ENCODE data around the gene DIDO1.

DIDO1 gene

DNA sequence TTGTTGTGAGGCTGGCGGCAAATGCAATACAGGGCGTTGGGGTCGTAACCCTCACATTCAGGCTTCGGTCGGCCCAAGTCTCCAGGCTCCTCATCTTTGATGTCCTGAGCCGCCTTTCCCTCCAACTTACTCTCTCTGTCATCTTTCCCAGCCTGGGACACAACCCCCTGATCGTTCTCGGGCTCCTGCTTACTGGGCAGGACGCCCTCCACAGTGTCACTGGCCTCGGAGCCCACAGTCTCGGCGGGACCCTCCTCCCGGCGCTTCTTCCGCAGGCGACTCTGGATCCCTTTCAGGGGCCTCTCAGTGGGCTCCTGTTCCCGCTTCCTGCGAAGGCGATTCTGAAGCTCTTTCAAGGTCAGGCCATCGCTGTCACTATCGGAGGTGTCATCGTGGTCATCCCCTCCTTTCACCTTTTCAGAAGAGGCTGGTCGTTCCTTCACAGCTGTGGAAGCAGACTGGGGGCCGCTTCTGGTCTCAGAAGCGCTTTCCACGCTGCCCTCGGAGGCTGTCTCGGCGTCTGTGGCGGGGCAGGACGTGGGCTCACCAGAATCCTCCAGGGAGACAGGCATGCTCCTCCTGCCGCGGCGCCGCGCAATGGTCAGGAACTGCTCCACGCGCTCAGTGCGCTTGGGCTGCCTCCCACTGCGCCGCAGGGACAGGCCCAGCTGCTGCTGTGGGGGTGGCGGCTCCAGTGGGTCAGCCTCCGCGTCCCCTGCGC lies 15.4 kb downstream of the DIDO1 start:
- DNase-seq (ENCODE audit: low spot score): no peak

DNA sequence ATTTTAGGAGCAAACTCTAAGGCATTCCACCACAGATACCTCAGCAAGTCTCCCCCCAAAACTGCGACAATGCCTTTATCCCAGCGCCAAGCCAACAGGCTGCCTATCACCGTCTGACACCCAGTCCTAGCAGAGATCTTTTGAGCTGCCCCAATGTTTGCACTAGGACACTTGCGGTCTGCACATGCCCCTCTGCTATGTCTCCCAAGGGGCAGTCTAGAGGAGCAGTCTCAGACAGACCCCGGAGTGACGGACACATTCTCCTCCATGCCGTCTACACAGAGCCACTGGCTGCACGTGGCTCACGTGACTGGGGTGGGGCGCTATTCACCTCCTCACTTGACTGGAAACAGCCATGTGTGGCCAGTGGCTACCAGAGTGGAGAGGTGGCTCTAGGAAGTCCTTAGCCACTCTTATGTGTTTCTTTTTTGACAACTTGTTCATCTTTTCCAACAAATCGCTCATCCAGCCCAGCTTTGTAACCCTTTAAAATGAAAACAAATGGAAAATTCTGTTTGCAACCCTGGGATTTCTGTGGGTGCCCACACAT lies 16.0 kb downstream of the DIDO1 start:
- no peak for DNase-seq (ENCODE audit: low spot score)

DNA sequence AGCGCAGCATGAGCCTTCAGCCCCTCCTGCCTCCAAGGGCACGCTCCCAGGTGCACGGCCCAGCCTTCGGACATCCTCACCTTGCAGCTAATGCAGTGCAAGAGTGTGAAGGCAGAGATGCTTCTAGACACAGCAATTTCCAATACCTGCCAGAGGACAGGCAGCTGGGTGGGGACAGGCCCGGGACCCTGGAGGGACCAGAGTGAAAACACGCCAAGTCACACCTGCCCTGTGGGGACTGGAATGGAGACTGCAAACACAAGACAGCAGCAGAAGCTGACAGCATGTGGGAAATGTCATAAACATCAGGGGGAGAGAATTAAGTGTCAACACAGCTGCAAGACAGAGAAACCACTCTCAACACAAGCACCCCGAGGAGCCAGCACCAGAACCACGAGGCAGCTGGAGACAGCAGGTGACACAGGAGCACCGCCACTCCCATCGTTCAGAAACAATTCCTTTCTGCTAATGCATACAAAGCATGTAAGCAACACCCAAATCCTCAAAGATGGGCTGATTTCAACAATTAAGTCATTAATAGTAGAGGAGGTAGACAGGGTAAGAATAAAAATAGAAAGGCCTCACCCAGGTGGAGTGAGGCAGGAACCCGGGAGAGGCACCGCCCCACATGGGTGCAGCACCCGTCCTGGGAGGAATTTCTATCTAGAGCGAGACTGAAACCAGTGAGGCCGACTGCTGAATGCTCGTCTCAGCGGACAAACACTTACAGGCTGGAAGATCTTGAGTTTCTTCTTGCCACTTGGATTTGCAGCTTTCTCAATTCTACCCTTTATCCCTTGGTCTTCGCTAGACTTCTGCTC lies 17.1 kb downstream of the DIDO1 start:
- no peak for DNase-seq (ENCODE audit: low spot score)

DNA sequence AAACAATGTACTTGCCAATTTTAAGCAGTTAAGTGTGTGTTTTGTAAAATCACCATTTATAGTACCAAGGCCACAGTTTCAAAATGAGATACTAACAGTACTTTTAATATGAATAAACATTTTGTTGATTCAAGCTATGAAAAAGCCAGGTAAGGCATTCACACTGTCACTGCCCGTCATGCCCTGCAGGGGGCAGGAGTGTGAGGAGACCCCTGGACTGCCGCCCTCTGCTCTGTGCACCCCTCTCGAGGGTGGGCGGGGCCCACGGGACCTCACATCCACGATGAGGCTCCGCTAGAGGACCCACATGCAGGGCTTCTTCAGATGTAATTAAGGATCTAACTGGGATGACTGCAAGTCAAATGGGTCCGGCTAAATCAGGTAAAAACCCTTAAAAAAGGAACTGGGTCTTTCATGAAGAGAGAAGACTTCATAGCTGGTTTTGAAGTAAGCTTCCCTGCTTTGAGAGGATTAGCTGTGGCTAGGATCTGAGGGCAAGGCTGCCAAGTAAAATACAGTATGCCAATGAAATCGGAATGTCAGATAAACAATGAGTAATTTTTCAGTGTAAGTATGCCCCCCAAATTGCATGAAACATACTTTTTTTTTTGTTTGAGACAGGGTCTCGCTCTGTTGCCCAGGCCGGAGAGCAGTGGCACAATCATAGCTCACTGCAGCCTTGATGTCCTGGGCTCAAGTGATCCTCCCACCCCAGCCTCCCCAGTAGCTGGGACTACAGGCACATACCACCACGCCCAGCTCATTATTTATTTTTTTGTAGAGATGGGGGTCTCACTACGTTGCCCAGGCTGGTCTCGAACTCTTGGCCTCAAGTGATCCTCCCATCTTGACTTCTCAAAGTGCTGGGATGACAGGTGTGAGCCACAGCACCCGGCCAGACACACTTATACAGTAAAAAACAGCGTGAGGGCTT lies 18.7 kb downstream of the DIDO1 start:
- no peak for DNase-seq (ENCODE audit: low spot score)

- no peak for DNase-seq (ENCODE audit: low spot score)
Observed at GRCh38 chr20:62906647-62907375, 19.5 kb downstream of the DIDO1 start.

GRCh38 chr20:62906209-62906608 lies 20.1 kb downstream of the DIDO1 start:
- peak; percentile 41 for DNase-seq (ENCODE audit: low spot score)

- no peak for DNase-seq (ENCODE audit: low spot score)
Observed at GRCh38 chr20:62905536-62906117, 20.7 kb downstream of the DIDO1 start.

- no peak for DNase-seq (ENCODE audit: low spot score)
Observed at GRCh38 chr20:62902926-62903615, 23.2 kb downstream of the DIDO1 start.

- no peak for DNase-seq (ENCODE audit: low spot score)
Observed at GRCh38 chr20:62901891-62902290, 24.4 kb downstream of the DIDO1 start.

GRCh38 chr20:62900692-62901584 lies 25.4 kb downstream of the DIDO1 start:
- no peak for DNase-seq (ENCODE audit: low spot score)

DNA sequence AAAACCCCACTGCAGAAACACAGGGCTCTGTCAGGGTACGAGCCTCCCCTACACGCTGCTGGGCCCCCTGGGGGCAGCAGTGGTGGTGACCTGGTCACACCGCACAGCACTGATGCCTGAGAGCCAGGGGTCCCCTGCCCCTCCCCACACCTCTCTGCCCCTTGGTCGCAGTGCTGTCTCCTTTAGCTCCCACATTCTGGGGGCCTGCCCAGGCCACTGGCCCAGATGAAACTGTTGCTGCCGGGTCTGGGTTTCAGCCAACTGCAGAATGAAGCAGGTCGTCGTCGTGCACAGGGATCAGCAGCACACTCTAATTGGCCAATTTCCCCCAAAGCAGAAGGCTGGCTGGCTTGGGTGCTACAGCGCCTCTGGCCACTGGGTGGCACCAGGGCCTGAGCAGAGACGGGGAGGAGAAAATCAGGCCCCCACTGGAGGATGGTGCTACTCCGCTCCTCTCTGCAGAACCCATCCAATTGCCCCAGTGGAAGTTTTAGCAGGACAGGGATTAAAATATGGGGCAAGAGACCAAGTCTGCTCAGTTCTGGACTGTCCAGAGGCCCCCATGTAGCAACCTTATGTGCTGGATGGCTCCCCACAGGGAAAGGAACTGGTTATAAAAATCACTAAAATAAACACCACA lies 26.1 kb downstream of the DIDO1 start:
- DNase-seq (ENCODE audit: low spot score): peak; percentile 87

DNA sequence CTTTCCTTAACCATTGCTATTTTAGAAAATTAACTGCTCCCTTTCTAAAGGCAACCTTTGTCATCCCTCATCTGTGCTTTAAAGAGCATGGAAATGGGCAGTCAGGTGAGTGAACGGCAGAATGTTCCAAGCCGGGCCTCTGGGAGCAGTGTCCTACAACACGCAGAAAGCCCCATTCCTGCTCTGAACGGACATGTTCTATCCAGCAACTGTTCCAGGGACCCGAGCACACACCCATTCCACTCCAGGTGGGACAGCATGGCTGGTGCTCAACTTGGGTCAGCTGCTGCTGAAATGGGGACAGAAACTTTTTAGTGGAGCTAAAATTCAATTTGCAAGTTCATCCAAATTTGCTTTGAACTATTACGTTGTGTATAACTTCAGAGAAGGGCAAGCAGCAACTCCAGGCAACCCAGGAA lies 26.7 kb downstream of the DIDO1 start:
- DNase-seq (ENCODE audit: low spot score): no peak

GRCh38 chr20:62898970-62899632 lies 27.2 kb downstream of the DIDO1 start:
- DNase-seq (ENCODE audit: low spot score): no peak

DNA sequence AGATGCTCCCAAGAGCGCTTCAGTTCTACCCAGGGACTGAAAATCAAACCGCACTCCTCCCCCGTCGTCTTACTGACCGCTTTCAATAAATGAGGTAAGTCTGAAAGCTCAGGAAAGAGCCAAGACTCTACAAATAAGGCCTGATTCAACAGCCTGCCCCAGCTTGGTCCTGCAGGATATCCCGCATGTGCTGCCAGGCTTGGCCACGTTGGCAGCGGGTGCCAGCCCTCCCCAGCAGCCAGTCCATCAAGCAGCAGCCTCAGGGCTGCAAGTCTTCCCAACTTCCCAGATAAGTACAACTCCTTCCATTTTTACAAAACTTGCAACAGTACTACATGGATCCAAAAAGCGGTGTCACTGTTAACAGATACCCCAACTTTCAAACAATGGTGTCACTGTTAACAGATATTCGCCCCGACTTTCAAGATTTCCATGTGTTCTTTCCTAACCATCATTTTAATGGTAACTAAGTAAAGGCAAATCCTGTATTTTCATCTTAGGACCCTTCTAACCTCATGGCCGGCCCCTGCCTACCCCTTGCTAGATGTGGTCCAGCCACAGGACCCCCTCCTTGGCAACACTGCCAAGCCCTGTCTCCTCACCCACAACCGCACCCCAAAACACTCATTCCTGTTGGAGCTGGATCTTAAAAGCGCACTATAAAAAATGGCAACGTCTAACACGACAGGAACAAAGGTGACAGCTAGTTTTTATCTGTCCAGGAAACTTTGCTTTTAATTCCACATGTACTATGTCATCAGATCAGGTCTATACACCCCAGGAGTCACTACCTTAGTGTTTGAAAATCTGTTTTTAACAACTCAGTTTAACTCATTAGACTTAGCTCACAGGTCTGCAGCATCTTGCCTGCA lies 28.0 kb downstream of the DIDO1 start:
- DNase-seq (ENCODE audit: low spot score): peak; percentile 46

GRCh38 chr20:62897666-62898065 lies 28.6 kb downstream of the DIDO1 start:
- DNase-seq (ENCODE audit: low spot score): no peak

- DNase-seq (ENCODE audit: low spot score): no peak
Observed at GRCh38 chr20:62896526-62896925, 29.8 kb downstream of the DIDO1 start.

DNA sequence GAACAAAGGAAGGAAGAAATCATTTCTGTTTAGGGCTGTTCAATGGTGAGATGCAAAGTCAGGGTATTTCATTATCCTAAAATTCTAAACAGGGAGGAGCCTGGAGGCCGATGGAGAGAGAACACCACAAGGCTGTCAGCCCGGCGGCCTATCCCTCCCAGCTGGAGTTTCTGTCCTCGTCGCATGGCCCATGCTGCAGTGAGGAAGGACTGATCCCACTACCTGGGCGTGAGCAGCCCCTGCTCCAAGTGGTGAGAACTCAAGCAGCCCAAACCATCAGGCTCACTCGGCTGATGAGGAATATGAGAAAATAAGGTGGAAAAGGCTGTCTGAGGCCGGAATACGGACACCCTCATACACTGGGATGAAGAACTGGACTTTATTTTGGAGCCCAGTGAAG lies 30.8 kb downstream of the DIDO1 start:
- no peak for DNase-seq (ENCODE audit: low spot score)

Measured in Ammon's horn (tissue), 1 donor.